Right lobe of liver (tissue), 6 donors: Measurements from ENCODE around the gene CDKN2D. TPM values are rescaled to one million over a fixed set of nuclear protein-coding genes. Genes with fewer than 3 reads are reported as not detected.

Experiments
- ATAC-seq, 4 donors: fragments of 200-7000 bp; cut with Tn5 transposase; one replicate each; pipeline ENCODE4 v1.9.1; 2020; ENCODE audit warnings: mild to moderate bottlenecking in 4 of 4, moderate library complexity in 4 of 4
- DNase-seq, 3 donors: peaks; one replicate each; pipeline ENCODE4 v3.0.0-alpha.2; 2020
- H3K27ac ChIP-seq, 3 donors: fragments of 200-600 bp; one replicate each; pipeline ENCODE4 v1.8.0; 2022
- H3K27me3 ChIP-seq, 2 donors: fragments of 200-600 bp; one replicate each; pipeline ENCODE4 v1.8.0; 2022
- H3K36me3 ChIP-seq, 4 donors: fragments of 200-600 bp; sonication (generic) in 1 of 4; one replicate each; pipeline versions ENCODE4 v1.5.1 to v1.8.0; 2017 to 2022; ENCODE audit warnings: control low read depth in 1 of 4
- H3K4me1 ChIP-seq, 4 donors: fragments of 200-600 bp; sonication (generic) in 1 of 4; one replicate each; pipeline versions ENCODE4 v1.5.1 to v1.8.0; 2017 to 2022; ENCODE audit warnings: control low read depth in 1 of 4
- H3K4me3 ChIP-seq, 3 donors: fragments of 200-600 bp; one replicate each; pipeline ENCODE4 v1.8.0; 2022
- H3K9me3 ChIP-seq, 4 donors: fragments of 200-600 bp; sonication (generic) in 1 of 4; one replicate each; pipeline versions ENCODE4 v1.5.1 to v1.8.0; 2017 to 2022; ENCODE audit warnings: control low read depth in 1 of 4
- POLR2A ChIP-seq: fragments of 450-650 bp; IDR thresholded peaks from one replicate; pipeline ENCODE4 v1.6.1; 2017; ENCODE audit warnings: antibody characterized with exemption, mild to moderate bottlenecking
- WGBS: methylation state at CpG from one replicate; pipeline ENCODE4 v1.1.6; 2018; ENCODE audit warnings: low coverage, low lambda C conversion rate; ENCODE audit not compliant: insufficient coverage; ENCODE audit errors: missing lambda C conversion rate; 5-methylcytosine and 5-hydroxymethylcytosine counted together
- intact Hi-C, 2 donors: fragments of 100-400 bp; cut with DNase I; formaldehyde crosslinking; loops; one replicate each; pipeline versions ENCODE4 v1.11.2 to v1.14.1; 2022
- total RNA-seq, 6 experiments: library from RNA; depleted of rRNA in 2 of 6; stranded (reverse); fragments of >200 nt in 2 of 6; fragmentation: NEBNext Ultra II Directional in 3 of 6; extraction: Animal tissue kit (Norgen Biotek cat#: 25700) in 3 of 6; gene quantifications; one replicate each; pipeline versions ENCODE4 v1.1.0 to v1.2.4, GENCODE V29; 2016 to 2023
- TF ChIP-seq, protein P1 (sequence below), 4 donors: fragments of 200-600 bp in 3 of 4; fragments of 450-650 bp in 1 of 4; IDR thresholded peaks; one replicate each; pipeline versions ENCODE4 v1.5.1 to v1.8.0; 2016 to 2022; ENCODE audit warnings: antibody characterized with exemption in 4 of 4, mild to moderate bottlenecking in 2 of 4
- donor health status: DM: no; HTN: yes; CAD: no.
- donor health status: DM: no; HTN: no; CAD: no.
- donor health status: DM: no; HTN: no; CAD: no.
- donor health status: DM: no; HTN: yes; CAD: no.
- donor health status: DM: no; HTN: yes; CAD: no.

CDKN2D gene
- total RNA-seq, 6 experiments from 2014 or later, result 0.97 to 2.8 (median 2.0) TPM

DNA sequence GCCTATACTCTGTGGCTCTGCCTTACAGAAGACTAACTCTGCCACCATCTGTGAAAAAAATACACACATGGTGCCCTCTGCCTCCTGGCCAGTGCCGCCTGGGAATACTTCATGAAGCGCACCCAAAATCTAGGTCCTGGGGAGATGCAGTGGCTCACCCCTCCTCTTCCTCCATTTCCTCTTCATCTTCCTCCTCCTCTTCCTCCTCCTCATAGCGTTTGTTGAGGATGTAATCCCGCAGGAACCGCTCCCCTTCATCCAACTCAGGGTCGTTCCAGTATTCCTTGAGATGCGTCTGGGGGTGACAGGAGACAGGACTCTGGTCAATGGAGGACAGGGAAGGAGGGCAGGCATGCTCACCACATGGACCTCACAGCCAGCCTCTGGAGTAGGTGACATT, 8.6 kb downstream of the CDKN2D start:
- Histone ChIP-seq H3K4me1 (no peaks in the 10 kb centered on the region), H3K9me3 (no peaks in the 10 kb centered on the region), H3K4me3 (no peak overlapping the region), H3K27ac (no peak overlapping the region), H3K27me3 (no peaks in the 10 kb centered on the region), H3K36me3 (peaks cover 0 to 42% (median 14%) of the 10 kb centered on the region in 4 donors)
- no peak for DNase-seq
- ATAC-seq, result no peak
- intact Hi-C loops, result no loop called here
- TF ChIP-seq POLR2A, result no peak
- TF ChIP-seq, protein P1, sequence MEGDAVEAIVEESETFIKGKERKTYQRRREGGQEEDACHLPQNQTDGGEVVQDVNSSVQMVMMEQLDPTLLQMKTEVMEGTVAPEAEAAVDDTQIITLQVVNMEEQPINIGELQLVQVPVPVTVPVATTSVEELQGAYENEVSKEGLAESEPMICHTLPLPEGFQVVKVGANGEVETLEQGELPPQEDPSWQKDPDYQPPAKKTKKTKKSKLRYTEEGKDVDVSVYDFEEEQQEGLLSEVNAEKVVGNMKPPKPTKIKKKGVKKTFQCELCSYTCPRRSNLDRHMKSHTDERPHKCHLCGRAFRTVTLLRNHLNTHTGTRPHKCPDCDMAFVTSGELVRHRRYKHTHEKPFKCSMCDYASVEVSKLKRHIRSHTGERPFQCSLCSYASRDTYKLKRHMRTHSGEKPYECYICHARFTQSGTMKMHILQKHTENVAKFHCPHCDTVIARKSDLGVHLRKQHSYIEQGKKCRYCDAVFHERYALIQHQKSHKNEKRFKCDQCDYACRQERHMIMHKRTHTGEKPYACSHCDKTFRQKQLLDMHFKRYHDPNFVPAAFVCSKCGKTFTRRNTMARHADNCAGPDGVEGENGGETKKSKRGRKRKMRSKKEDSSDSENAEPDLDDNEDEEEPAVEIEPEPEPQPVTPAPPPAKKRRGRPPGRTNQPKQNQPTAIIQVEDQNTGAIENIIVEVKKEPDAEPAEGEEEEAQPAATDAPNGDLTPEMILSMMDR (IDR thresholded peaks at IDR 0.05), result no peak
- WGBS, result 88% methylated on average over 5 of the region's 7 CpGs

DNA sequence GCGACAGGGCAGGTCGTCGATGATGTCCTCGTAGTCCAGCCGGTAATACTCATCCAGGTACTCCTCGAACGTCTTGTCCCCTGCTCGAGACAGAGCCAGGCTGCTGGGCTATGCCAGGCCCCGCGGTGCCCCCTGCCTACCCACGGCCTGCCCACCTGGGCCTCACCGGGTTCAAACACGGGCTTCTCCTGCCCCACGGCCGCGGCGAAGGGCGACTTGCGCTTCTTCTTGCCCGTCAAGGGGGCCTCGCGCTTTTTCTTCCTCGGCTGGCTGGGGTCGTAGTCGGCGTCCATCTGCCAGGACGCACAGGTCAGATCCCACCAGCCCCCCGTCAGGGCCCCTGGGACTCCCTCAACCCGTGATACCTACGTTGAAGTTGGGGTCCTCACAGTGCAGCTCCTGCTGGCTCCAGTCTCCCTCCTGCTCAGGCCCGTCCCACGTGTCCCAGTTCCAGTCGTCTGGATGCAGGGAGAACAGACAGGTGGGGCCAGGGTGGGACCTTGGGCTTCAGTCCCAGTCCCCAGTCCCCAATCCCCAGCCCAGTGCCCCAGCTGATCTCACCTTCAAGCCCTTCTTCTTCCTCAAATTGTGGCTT, 11.1 kb downstream of the CDKN2D start:
- 99% methylated on average over 13 of the region's 33 CpGs for WGBS
- Histone ChIP-seq H3K27ac (no peak overlapping the region), H3K36me3 (peaks cover 0 to 64% (median 21%) of the 10 kb centered on the region in 4 donors), H3K9me3 (no peaks in the 10 kb centered on the region), H3K27me3 (no peaks in the 10 kb centered on the region), H3K4me3 (no peak overlapping the region), H3K4me1 (no peaks in the 10 kb centered on the region)
- TF ChIP-seq, protein P1 (IDR thresholded peaks at IDR 0.05), result no peak
- TF ChIP-seq POLR2A, result no peak
- intact Hi-C loops, result no loop called here
- DNase-seq (no peak), ATAC-seq (no peak)

DNA sequence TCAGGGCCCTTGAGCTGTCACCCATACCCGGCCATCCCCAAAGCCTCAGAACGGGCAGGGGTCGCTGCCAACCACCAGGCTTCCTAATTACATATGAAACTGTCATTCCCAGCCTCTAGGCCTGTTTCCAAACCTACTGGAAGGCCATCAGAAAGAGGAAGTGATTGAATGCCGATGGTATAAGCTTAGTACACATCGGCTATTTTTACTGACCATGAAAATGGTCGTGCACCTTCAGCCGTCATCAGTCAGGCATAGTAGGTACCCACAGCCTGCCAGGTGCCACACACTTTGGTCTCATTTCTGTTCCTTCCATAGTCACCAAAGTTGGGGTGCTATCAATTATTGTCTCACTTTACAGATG, 13.2 kb downstream of the CDKN2D start:
- peaks cover 0 to 73% (median 25%) of the 10 kb centered on the region in 4 donors for H3K36me3 ChIP-seq
- DNase-seq (no peak), ATAC-seq (no peak)
- 45% methylated on average over 2 of the region's 7 CpGs for WGBS
- TF ChIP-seq, protein P1 (IDR thresholded peaks at IDR 0.05), result no peak
- TF ChIP-seq POLR2A, result no peak
- no peak overlapping the region for H3K27ac ChIP-seq
- no peak overlapping the region for H3K4me3 ChIP-seq
- no peaks in the 10 kb centered on the region for H3K27me3 ChIP-seq
- no peaks in the 10 kb centered on the region for H3K4me1 ChIP-seq
- intact Hi-C loops, result no loop called here
- no peaks in the 10 kb centered on the region for H3K9me3 ChIP-seq

DNA sequence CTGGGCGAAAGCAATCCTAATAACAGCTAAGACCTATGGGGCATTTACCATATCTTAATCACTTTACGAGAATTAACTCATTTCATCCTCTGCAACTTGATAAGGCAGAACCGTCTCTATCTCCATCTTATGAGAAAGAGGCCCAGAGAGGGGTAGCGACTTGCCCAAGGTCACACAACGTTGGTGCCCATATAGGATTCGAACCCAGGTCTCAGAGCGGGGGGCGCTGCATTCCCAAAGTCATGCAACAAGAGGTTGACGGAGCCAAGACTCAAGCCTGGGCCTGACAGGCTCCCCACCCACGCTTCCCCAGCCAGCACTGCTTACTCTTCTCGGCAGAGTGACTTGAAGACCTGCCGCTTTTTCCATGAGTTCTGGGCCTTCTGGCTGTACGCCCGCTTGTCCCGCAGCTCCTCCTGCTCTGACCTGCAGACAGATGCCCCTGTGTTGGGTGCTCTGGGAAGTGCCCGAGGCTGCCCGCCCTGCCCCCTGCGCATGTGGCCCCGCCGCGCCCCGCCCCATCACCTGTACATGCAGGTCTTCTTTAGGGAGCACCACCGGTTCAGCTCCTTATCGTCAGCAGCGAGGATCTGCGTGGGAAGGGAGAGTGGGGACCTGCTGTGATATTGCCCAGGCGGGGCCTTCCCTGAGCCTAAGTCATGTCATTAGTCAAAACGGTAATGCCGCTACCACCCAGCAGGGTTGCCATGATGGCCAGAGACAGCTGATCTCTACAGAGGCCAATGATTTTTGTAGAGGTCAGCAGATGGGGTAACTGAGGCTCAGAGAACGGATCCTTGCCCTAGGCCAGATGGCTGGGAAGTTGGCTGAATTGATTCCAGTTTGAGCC, 13.8 kb downstream of the CDKN2D start:
- DNase-seq (no peak), ATAC-seq (no peak)
- TF ChIP-seq, protein P1 (IDR thresholded peaks at IDR 0.05), result no peak
- no peaks in the 10 kb centered on the region for H3K9me3 ChIP-seq
- no peak overlapping the region for H3K4me3 ChIP-seq
- H3K4me1 ChIP-seq, result no peaks in the 10 kb centered on the region
- H3K36me3 ChIP-seq, result peaks cover 0 to 71% (median 25%) of the 10 kb centered on the region in 4 donors
- 88% methylated on average over 23 of the region's 30 CpGs for WGBS
- no peaks in the 10 kb centered on the region for H3K27me3 ChIP-seq
- H3K27ac ChIP-seq, result no peak overlapping the region
- intact Hi-C loops, result no loop called here
